CD4-positive, alpha-beta T cell treated with Interferon alpha-2 for 1 hour (primary cell): ENCODE results near the gene ZNF800.

Experiments used
- DNase-seq, 2 donors: peaks; one replicate each; pipeline ENCODE4 v3.0.0-alpha.2; 2020 to 2022

The ZNF800 gene

DNA sequence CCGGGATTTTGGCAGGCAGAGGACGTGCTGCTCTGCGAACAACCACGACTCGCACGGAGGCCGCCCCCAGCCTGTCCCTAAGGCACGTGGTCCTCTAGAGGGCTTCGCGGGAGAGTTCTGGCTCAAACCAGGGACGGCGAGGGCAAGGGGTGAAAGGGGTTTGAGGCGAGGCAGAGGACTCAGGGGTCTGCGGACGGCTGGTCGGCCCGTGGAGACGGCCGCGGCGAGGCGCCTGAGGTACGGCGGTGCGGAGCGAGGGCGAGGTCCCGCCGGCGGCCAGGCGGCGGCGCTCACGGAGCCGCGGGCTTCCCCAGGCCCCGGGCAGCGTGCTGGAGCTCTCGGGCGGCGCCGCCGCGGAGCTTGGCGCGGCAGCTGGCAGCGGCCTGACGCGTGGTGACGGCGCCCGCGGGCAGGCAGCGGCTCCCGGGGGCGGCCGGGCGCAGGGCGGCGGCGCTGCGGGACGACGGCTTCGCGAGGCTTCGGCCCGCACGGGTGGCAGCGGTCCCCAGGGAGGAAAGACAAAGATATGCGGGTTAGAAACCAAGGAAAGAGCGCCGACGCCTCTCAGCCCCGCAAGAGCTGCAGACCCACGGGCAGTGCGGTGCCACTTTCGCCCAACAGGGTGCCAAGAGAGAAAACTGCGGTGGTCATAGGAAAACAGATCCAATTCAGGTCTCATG, 44.8 kb downstream of the ZNF800 start:
- peak; percentile 66 to 73 for DNase-seq

DNA sequence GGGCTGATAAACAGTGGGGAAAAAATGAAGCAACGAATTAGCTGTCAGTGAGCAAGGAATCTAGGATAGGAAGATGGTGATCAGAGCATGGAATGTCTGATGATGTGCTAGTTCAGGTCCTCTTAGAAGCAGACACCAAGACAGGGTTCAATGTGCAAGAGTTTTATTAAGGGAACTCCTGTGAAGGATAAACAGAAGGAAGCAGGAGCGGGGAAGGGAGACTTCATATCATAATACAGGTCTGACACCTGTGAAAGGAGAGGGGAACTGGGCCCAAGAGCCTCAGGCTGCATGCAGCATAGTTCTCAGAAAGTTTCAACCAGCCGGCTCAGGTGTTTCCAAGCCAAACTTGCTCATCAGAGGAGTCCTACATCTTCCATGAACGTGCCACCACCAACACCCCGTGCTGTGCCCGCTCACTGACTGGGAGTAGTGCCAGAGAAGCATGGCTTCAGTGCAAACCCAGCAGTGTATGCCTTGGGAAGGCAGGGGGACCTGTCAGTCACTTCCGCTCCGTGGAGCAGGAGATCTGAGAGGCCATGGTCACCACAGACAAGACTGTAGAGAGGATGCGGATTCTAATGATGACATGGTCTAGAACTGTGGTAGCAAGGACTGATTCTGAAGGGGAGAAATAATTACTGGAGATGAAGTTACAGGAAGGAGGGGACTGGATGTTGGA, 45.8 kb downstream of the ZNF800 start:
- DNase-seq, result no peak

DNA sequence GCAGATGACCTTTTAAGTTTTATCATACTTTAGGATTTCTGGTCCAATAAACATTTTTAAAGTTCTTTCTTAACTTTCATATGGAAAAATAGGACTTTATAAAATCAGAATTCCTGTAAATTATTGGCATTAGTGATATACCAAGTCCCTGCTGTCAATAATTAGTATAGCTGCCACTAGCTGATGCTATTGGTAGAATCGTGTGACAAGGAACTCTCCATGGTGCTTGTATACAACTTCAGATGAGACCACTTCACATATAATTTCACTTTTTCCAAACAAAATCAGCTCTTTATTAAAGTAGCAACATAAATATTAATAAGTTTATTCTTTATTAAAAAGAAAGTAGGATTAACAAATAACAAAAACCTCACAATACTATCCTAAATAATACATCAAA, 49.9 kb downstream of the ZNF800 start:
- no peak for DNase-seq

DNA sequence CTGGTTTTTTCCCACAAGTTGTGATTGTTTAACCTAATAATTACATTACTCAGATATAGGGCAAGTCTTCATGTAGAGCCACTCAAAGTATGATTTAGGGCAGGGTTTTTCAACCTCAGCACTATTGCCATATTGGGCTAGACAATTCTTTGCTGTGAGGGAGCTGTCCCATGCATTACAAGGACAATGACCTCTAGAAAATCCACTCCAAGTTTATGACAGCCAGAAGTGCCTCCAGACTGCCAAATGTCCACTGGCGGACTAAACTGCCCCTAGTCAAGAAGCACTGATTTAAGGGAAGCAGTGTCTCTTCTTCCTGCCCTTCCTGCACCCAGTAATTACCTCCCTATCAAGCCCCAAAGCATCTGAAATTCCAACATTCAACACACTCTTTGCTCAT, 54.4 kb downstream of the ZNF800 start:
- DNase-seq, result no peak

DNA sequence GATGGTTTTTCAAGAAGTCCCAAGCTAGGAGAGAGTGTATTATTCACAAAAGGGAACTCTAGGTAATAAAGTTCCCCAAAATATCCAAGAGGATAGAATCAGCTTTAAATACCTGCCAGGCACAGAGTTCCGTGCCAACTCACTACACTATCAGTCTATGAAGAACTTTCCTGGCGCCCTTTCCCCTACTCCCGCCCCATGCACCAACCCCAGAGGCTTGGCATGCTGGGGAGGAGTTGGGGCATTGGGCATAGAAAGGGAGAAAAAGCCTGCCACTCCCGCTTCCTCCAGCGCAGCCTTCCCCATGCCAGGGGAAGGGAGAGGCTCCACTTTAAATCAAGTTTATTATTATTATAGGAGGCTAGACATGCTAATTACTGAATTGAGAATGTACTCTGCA, 54.9 kb downstream of the ZNF800 start:
- DNase-seq, result no peak

DNA sequence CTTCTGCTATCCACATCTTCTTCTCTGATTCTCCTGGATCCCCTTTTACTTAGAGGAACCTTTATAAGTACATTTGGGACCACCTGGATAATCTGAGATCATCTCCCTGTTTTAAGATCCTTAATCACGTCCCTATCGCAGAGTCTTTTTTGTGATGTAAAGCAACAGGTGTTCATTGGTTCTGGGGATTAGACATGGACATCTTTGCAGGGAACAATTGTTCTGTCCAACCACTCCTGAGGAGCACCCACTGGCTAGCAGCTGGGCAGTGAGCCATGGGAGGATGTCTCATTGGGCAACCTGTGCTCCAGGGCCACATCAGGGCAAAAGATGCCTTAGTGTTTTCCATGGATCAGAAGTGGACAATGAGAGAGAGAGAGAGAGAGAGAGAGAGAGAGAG, 56.0 kb downstream of the ZNF800 start:
- no peak for DNase-seq

DNA sequence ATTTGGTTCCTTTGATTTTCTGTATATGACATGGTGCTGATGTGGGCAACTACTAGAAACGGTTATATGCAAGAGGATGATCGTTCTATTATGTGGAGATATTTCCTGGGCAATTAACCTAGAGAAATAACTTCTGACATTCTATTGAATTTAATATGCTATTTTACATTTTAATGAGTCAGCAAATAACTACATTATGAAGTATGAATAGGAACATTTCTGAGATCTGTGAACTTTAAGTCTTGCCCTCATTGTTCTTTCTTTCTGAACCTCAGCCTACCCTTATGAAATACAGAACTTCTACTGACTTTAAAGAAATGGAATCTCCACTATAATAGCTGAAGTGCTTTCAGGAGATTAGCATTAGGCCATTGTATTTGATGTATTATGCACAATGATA, 59.6 kb downstream of the ZNF800 start:
- DNase-seq, result no peak

DNA sequence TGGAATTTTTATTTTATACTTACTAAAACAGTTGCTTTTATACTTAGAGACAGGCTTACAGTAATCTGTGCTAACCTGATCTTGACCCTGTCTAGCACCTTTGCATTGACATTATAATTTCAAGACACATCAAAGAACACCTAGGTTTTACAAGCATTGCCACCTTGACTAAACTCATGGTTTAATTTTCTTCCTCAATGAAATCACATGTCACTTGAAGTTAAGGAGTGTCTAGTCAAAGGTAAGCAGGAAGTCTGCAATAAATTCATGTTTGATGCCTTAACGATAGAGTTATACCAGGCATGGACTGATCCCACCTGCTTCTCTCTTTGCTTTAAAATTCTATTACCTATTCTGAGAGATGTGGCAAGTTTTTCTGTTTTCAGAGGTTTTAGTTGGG, 62.4 kb downstream of the ZNF800 start:
- no peak for DNase-seq

DNA sequence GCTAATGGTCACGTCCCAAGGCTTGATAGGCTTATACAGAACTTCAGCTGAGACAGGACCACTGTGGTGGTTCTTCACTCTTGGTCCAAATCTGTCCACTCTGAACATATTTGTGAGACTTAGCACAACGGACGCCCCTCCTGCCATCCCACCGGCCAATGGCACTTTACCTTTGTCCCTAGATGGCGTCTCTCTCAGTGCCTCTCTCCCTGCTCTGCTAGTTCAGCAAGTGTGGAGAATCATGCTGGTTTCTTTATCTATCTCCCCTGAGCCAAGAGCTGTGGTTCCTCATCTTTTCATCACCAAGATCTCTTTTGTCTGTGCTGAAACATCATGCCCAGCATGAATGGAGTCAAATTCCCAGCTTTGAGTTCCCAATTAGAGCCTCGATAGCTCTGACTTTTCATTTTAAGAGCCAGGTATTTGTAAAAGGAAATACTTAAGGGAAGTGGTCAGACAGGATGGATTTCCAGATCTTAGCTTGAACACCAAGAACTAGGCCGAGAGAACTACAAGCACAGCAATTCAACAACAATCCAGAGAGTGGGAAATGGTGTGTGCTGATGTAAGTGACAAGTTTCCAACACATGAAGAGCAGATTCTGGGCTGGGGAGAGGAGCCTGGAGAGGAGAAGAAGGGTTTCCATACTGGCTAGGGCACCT, 69.5 kb downstream of the ZNF800 start:
- no peak for DNase-seq

DNA sequence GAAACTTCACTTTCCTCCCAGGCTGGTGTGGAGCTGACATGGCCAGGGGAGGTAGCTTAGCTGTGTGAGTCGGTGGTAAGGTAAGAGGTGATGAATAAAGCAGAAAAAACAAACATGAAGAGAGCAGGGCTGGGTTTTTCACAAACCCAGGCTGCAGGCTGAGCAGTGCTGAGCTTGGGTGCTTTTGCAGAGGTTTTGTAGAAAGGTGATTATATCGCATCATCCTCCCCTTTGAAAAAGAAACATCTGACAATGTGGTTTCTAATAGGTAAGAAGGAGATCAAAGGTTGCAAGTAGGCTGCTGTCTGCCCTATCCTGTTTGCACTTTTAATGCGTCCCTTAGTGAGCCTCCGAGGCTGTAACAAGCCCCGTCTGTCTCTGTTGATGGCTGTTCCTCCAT, 70.2 kb downstream of the ZNF800 start:
- DNase-seq, result peak in 1 of 2 donors; percentile 44

DNA sequence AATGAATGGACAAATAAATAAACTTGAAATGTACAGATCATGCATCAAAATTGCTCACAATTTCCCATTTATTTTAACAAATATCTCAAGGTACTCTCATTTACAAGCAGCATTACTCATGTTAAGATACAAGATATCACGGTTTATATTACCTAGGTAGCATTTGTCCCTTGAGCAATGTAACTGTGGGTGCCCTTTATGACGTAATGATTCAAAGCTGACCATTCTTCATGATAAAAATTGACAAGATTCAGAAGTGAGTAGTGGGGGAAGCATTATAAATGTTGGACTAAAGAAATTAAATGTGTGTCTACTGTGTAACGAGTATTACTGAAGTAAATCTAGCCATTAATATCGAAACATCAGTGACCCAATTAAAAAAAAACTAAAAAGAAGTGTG, 71.5 kb downstream of the ZNF800 start:
- no peak for DNase-seq
